Thymus (tissue), 11 donors: ENCODE data around the gene ZNF491. TPM values are rescaled to one million over a fixed set of nuclear protein-coding genes. Genes with fewer than 3 reads are reported as not detected.

ENCODE experiments used
- DNase-seq, 9 donors: peaks; one replicate each; pipeline ENCODE4 v3.0.0-alpha.2; 2013; ENCODE audit warnings: low spot score in 9 of 9, low read depth in 6 of 9, missing footprints in 1 of 9
- H3K27ac ChIP-seq, 2 donors: one replicate each; pipeline ENCODE4 v1.5.1; 2013; ENCODE audit warnings: control low read depth in 1 of 2, low read depth in 1 of 2, low read length in 1 of 2, mild to moderate bottlenecking in 1 of 2, moderate library complexity in 1 of 2
- H3K27me3 ChIP-seq, 2 donors: one replicate each; pipeline ENCODE4 v1.5.1; 2013; ENCODE audit warnings: low read length in 1 of 2; ENCODE audit not compliant: control insufficient read depth in 2 of 2, insufficient read depth in 1 of 2
- H3K36me3 ChIP-seq, 2 donors: one replicate each; pipeline ENCODE4 v1.5.1; 2013; ENCODE audit warnings: low read length in 1 of 2, mild to moderate bottlenecking in 1 of 2, moderate library complexity in 1 of 2; ENCODE audit not compliant: control insufficient read depth in 2 of 2, insufficient read depth in 2 of 2
- H3K4me1 ChIP-seq, 2 donors: one replicate each; pipeline ENCODE4 v1.5.1; 2013; ENCODE audit warnings: low read length in 2 of 2; ENCODE audit not compliant: control insufficient read depth in 2 of 2, insufficient read depth in 2 of 2
- H3K4me3 ChIP-seq, 2 donors: one replicate each; pipeline ENCODE4 v1.5.1; 2013; ENCODE audit warnings: low read length in 2 of 2, control low read depth in 1 of 2, mild to moderate bottlenecking in 1 of 2
- H3K9me3 ChIP-seq, 2 donors: one replicate each; pipeline ENCODE4 v1.5.1; 2013; ENCODE audit warnings: low read length in 1 of 2, mild to moderate bottlenecking in 1 of 2; ENCODE audit not compliant: control insufficient read depth in 2 of 2, insufficient read depth in 1 of 2
- WGBS: extraction: QIAGEN DNeasy Blood & Tissue Kit; methylation state at CpG from one replicate; pipeline ENCODE4 v1.1.7; 2013; 5-methylcytosine and 5-hydroxymethylcytosine counted together
- polyA plus RNA-seq: library from polyadenylated mRNA; stranded (reverse); fragments of 200-250 nt; gene quantifications from one replicate; pipeline ENCODE4 v1.2.3, GENCODE V29; 2013
- total RNA-seq: library from RNA; stranded (reverse); fragments of 120-200 nt; gene quantifications from one replicate; pipeline ENCODE4 v1.2.4, GENCODE V29; 2013
- donor health status: healthy.

Gene ZNF491
- total and polyA plus RNA-seq, 2 donors, result 3.5 to 4.8 TPM

DNA sequence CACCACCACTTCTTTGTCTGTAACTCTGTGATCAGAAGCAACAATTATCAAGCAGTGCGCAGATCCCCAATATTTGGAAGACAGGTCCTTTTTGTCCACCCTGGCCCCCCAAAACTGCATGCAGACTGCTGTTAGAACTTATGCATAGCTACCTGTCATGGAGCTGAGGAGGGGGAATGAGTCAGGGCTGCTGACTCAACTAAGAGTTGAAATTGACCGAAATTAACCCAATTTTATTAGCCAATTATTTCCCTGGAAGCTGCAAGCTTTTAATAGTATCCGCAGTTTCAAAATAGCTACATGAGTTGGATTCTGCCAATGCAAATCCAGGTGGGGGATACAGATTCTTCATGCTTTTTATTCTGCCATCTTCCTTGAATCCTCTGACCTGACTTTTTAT lies 14.0 kb upstream of the ZNF491 start:
- 98% methylated on average over 3 of the region's 3 CpGs for WGBS
- H3K36me3 ChIP-seq, result peaks cover 19% of the 10 kb centered on the region in 2 donors
- no peaks in the 10 kb centered on the region for H3K27me3 ChIP-seq
- no peak overlapping the region for H3K4me3 ChIP-seq
- no peak overlapping the region for H3K27ac ChIP-seq
- no peaks in the 10 kb centered on the region for H3K4me1 ChIP-seq
- DNase-seq, result no peak
- H3K9me3 ChIP-seq, result peaks cover 16 to 21% of the 10 kb centered on the region in 2 donors

DNA sequence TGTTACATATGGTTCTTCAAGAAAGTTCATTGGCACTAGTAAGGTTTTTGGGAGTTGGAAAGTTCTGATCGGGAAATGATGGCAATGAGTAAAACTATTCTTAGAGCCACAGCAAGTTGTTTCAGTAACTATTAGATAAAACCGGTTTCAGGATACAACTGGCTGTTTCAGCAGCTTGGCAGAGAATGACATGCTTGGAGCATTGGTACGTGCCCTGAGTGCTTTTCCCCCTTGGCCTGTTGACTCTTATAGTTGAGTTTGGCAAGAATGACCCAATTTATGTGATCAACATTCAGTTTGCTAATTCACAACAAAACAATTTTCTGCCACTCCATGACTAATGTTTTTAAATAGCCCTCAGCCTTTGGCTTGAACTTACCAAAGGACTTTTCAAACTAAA lies 10.8 kb upstream of the ZNF491 start:
- 87% methylated on average over 3 of the region's 3 CpGs for WGBS
- Histone ChIP-seq H3K36me3 (no peaks in the 10 kb centered on the region), H3K4me1 (no peaks in the 10 kb centered on the region)

GRCh38 chr19:11792942-11793341 lies 5.4 kb upstream of the ZNF491 start:
- no peak overlapping the region for H3K27ac ChIP-seq
- H3K27me3 ChIP-seq, result no peaks in the 10 kb centered on the region
- no peaks in the 10 kb centered on the region for H3K36me3 ChIP-seq
- H3K9me3 ChIP-seq, result peaks cover 0 to 3% of the 10 kb centered on the region in 2 donors
- peaks cover 7 to 8% of the 10 kb centered on the region in 2 donors for H3K4me1 ChIP-seq
- DNase-seq, result no peak
- no peak overlapping the region for H3K4me3 ChIP-seq

More for the DNA sequence above, 10.8 kb upstream of the ZNF491 start:
- Histone ChIP-seq H3K27me3 (no peaks in the 10 kb centered on the region), H3K4me3 (no peak overlapping the region), H3K27ac (no peak overlapping the region), H3K9me3 (peaks cover under 1 to 20% of the 10 kb centered on the region in 2 donors)
- DNase-seq, result no peak

DNA sequence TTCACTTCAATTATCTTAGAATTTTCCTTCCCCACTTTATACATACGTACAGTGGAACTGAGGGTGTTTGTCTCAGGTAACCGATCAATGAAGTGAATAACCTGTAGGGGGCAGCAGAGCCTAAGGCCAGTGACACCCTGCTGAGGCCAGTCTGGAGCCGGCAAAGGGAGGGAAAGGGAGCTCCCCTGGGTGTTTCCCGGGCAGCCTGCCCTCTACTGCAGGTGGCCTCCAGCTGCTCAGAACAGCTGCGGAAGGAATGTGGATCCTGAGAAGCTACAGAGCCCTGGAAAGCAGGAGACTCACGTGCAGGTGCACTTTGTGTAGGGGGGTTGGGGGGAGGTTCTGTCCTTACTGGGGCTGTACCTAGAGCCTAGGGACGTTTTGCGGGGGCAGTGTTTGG lies 832 bp upstream of the ZNF491 start:
- 11% methylated on average over 8 of the region's 8 CpGs for WGBS
- peak; percentile 72 to 95 (median 90) for DNase-seq
- H3K36me3 ChIP-seq, result no peaks in the 10 kb centered on the region
- peaks cover 11 to 13% of the 10 kb centered on the region in 2 donors for H3K4me1 ChIP-seq
- H3K9me3 ChIP-seq, result no peaks in the 10 kb centered on the region
- peak overlapping the region; percentile 61 to 83 for H3K27ac ChIP-seq
- no peaks in the 10 kb centered on the region for H3K27me3 ChIP-seq
- H3K4me3 ChIP-seq, result no peak overlapping the region

DNA sequence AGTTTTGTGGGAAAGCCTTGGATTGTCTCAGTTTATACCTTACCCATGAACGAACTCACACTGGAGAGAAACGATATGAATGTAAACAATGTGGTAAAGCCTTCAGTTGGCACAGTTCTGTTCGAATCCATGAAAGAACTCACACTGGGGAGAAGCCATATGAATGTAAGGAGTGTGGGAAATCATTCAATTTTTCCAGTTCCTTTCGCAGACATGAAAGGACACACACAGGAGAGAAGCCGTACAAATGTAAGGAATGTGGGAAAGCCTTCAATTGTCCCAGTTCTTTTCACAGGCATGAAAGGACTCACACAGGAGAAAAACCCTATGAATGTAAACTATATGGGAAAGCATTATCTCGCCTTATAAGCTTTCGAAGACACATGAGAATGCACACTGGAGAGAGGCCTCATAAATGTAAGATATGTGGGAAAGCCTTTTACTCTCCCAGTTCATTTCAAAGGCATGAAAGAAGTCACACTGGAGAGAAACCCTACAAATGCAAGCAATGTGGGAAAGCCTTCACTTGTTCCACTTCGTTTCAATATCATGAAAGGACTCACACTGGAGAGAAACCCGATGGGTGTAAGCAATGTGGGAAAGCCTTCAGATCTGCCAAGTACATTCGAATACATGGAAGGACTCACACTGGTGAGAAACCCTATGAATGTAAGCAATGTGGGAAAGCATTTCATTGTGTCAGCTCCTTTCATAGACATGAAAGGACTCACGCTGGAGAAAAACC lies 8.2 kb downstream of the ZNF491 start:
- H3K4me3 ChIP-seq, result no peak overlapping the region
- no peaks in the 10 kb centered on the region for H3K27me3 ChIP-seq
- H3K4me1 ChIP-seq, result no peaks in the 10 kb centered on the region
- peaks cover 15 to 23% of the 10 kb centered on the region in 2 donors for H3K9me3 ChIP-seq
- H3K27ac ChIP-seq, result no peak overlapping the region
- WGBS, result 97% methylated on average over 11 of the region's 11 CpGs
- peak in 1 of 9 donors; percentile 26 for DNase-seq
- peaks cover 3 to 15% of the 10 kb centered on the region in 2 donors for H3K36me3 ChIP-seq

DNA sequence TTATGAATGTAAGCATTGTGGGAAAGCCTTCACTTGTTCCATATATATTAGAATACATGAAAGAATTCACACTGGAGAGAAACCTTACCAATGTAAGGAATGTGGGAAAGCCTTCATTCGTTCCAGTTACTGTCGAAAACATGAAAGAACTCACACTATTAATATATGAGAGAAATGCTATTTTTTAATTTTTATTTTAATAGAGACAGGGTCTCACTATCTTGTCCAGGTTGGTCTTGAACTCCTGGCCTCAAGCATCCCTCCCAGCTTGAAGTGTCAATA lies 8.7 kb downstream of the ZNF491 start:
- H3K36me3 ChIP-seq, result peaks cover 3 to 15% of the 10 kb centered on the region in 2 donors
- H3K9me3 ChIP-seq, result peaks cover 15 to 23% of the 10 kb centered on the region in 2 donors
- H3K27ac ChIP-seq, result no peak overlapping the region
- no peaks in the 10 kb centered on the region for H3K27me3 ChIP-seq
- no peak for DNase-seq
- over 99% methylated on average over 2 of the region's 2 CpGs for WGBS
- no peak overlapping the region for H3K4me3 ChIP-seq
- no peaks in the 10 kb centered on the region for H3K4me1 ChIP-seq

- no peaks in the 10 kb centered on the region for H3K36me3 ChIP-seq
- H3K4me3 ChIP-seq, result peak overlapping the region; percentile 65 to 96
- H3K27me3 ChIP-seq, result no peaks in the 10 kb centered on the region
- DNase-seq, result no peak
- H3K27ac ChIP-seq, result peak overlapping the region; percentile 22 to 58
- peaks cover 2 to 8% of the 10 kb centered on the region in 2 donors for H3K4me1 ChIP-seq
- H3K9me3 ChIP-seq, result peaks cover 0 to 2% of the 10 kb centered on the region in 2 donors
- 5% methylated on average over 6 of the region's 6 CpGs for WGBS
These were observed 15.3 kb downstream of the ZNF491 start for GRCh38 chr19:11813703-11814028.

DNA sequence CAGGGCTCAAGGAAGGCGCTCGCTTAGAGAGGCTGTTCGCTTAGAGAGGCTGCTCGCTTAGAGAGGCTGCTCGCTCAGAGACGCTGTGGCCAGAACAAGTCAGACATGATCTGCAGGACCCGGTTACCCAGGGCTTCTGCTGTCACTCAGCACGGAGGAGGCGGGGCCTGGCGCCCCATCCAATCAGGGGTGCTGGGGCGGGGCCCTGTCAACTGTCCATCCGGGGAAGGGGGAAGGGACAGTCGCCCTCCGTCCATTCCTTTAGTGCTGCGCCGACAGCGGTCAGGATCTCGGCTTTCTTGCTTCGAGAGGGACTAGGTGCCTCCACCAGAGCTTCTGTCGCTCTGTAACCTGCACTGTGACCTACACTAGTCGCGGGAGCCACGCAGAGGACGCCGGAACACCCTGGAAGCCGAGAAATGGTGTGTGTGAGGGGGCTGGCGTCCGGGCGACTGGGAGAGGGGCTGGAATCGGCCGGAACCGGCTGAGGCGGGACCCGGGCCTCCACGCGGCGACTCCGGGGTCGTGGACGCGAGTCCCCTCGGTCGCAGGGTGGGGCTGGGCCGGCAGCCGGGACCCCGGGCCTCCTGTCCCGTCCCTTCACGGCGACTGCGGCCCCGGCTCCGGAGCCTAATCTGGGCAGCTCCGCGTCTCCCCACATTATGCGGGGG lies 15.8 kb downstream of the ZNF491 start, which contains the start of gene ZNF440:
ZNF440 (plus strand) TSS at position 245 of the 671 bp plus-strand sequence; CDS start at position 420, 175 bp downstream.
- Histone ChIP-seq H3K9me3 (no peaks in the 10 kb centered on the region), H3K27ac (peak within 1 kb of the TSS; percentile 84), H3K36me3 (peaks cover 0 to 2% of the 10 kb centered on the region in 2 donors), H3K27me3 (no peaks in the 10 kb centered on the region), H3K4me1 (peaks cover 2 to 8% of the 10 kb centered on the region in 2 donors), H3K4me3 (peak within 1 kb of the TSS; percentile 65 to 96)
- WGBS, result under 1% methylated on average over 55 of the region's 55 CpGs
- DNase-seq, result peak; percentile 74 to 93 (median 87)

DNA sequence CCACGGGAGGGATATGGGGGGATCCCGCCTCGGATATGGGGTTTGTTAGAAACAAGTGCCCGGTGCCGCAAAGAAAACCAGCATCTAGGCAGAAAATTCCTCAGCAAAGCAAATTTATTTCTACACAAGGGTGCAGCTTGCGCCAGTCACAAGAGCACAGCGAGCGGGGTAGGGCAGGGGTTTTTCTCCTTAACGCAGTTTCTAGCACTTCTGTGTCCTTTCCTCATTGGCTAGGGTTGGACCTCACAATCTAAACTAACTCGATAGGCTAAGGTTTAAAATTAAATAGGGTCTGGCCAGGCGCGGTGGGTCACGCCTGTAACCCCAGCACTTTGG lies 16.3 kb downstream of the ZNF491 start:
- peaks cover 2 to 8% of the 10 kb centered on the region in 2 donors for H3K4me1 ChIP-seq
- H3K36me3 ChIP-seq, result peaks cover 0 to 2% of the 10 kb centered on the region in 2 donors
- H3K4me3 ChIP-seq, result peak overlapping the region; percentile 65 to 96
- no peaks in the 10 kb centered on the region for H3K9me3 ChIP-seq
- H3K27me3 ChIP-seq, result no peaks in the 10 kb centered on the region
- peak overlapping the region; percentile 84 for H3K27ac ChIP-seq
- DNase-seq, result peak in 1 of 9 donors; percentile 13
- 20% methylated on average over 13 of the region's 13 CpGs for WGBS
